Transverse colon (tissue), 4 donors: Measurements from ENCODE around the gene ANP32B.

Source experiments
- CTCF ChIP-seq, 5 experiments: fragments of 200-600 bp in 3 of 5; fragments of 450-650 bp in 2 of 5; sonication (generic) in 3 of 5; IDR thresholded peaks; 1 replicate in 2 of 5; 2 replicates in 3 of 5; pipeline ENCODE4 v1.5.1; 2016 to 2017; ENCODE audit warnings: antibody characterized with exemption in 5 of 5, inconsistent platforms in 3 of 5, mild to moderate bottlenecking in 2 of 5, moderate library complexity in 1 of 5
- POLR2A ChIP-seq: fragments of 450-650 bp; IDR thresholded peaks from one replicate; pipeline ENCODE4 v1.6.1; 2016; ENCODE audit warnings: antibody characterized with exemption, mild to moderate bottlenecking, moderate library complexity
- POLR2AphosphoS5 ChIP-seq, 3 donors: sonication (generic); formaldehyde crosslinking; IDR thresholded peaks; one replicate each; pipeline ENCODE4 v1.6.1; 2016; ENCODE audit warnings: antibody characterized with exemption in 3 of 3

- TF ChIP-seq CTCF (IDR thresholded peaks at IDR 0.05) (no peak), POLR2A (no peak), POLR2AphosphoS5 (IDR thresholded peaks at IDR 0.05) (peak in 1 of 3 donors; percentile 19)
Measured at GRCh38 chr9:98009936-98010335, 26.8 kb downstream of the ANP32B start.
